ENCODE data around the gene HAO2.
"Not testable (repeated sequence)": the region's sequence is repeated elsewhere in the genome, so short reads cannot be mapped to it uniquely, and the experiment has no call there.

Gene HAO2

GRCh38 chr1:119368554-119368953, at the start of gene HAO2:
HAO2 (plus strand) TSS chr1:119368785; CDS start chr1:119381086, 12,301 bp downstream.
- no peak for DNase-seq

GRCh38 chr1:119320100-119320499, 48.5 kb upstream of the HAO2 start:
- DNase-seq = no peak

GRCh38 chr1:119321666-119322419, 46.7 kb upstream of the HAO2 start:
- DNase-seq = no peak

GRCh38 chr1:119323216-119323982, 45.2 kb upstream of the HAO2 start:
- no peak for DNase-seq

GRCh38 chr1:119324198-119324597, 44.4 kb upstream of the HAO2 start:
- no peak for DNase-seq

- no peak for DNase-seq
These were observed 42.3 kb upstream of the HAO2 start for GRCh38 chr1:119326251-119326650.

GRCh38 chr1:119327094-119327449, 41.5 kb upstream of the HAO2 start:
- no peak for DNase-seq

GRCh38 chr1:119327450-119328155, 41.0 kb upstream of the HAO2 start:
- DNase-seq = peak; percentile 47

GRCh38 chr1:119329541-119330461, 38.8 kb upstream of the HAO2 start:
- no peak for DNase-seq

- no peak for DNase-seq
These were observed 38.0 kb upstream of the HAO2 start for GRCh38 chr1:119330466-119331189.

- DNase-seq = no peak
These were observed 37.4 kb upstream of the HAO2 start for GRCh38 chr1:119331190-119331515.

- DNase-seq = no peak
These were observed 36.7 kb upstream of the HAO2 start for GRCh38 chr1:119331915-119332314.

- DNase-seq = no peak
These were observed 36.0 kb upstream of the HAO2 start for GRCh38 chr1:119332622-119333021.

- DNase-seq = no peak
These were observed 35.3 kb upstream of the HAO2 start for GRCh38 chr1:119333163-119333896.

- DNase-seq = not testable (repeated sequence)
These were observed 34.7 kb upstream of the HAO2 start for GRCh38 chr1:119333897-119334250.

GRCh38 chr1:119336848-119337247, 31.7 kb upstream of the HAO2 start:
- DNase-seq = no peak

GRCh38 chr1:119338004-119338403, 30.6 kb upstream of the HAO2 start:
- DNase-seq = no peak

GRCh38 chr1:119338757-119339156, 29.8 kb upstream of the HAO2 start:
- no peak for DNase-seq

GRCh38 chr1:119340861-119341261, 27.7 kb upstream of the HAO2 start:
- no peak for DNase-seq

GRCh38 chr1:119341372-119341947, 27.1 kb upstream of the HAO2 start:
- peak; percentile 5 for DNase-seq

GRCh38 chr1:119345398-119345797, 23.2 kb upstream of the HAO2 start:
- no peak for DNase-seq

All from DMS79 (cell line).